Endothelial cell of umbilical vein (primary cell): ENCODE results near the gene PPP3CA. TPM values are rescaled to one million over a fixed set of nuclear protein-coding genes. Genes with fewer than 3 reads are reported as not detected.

Source experiments
- BruUV-seq: library from RNA; stranded (reverse); fragments of 400-500 nt; replicated peaks from 2 replicates; lab custom pipeline; 2021; lab: Mats Ljungman, UMichigan
- CTCF ChIA-PET: fragments of 300-600, 350-600 bp; sonication (Branson Sonifier 250); formaldehyde crosslinking; loops from one replicate; lab custom pipeline; 2021; ENCODE audit warnings: antibody characterized with exemption, inconsistent platforms; lab: Charles Lee
- POLR2A ChIA-PET: fragments of 300-600, 350-600 bp; sonication (Branson Sonifier 250); formaldehyde crosslinking; loops from one replicate; lab custom pipeline; 2021; ENCODE audit warnings: antibody characterized with exemption, inconsistent platforms; lab: Charles Lee
- DNase-seq: peaks from one replicate; pipeline ENCODE4 v3.0.0-alpha.2; 2011; ENCODE audit warnings: low read depth, low spot score
- FAIRE-seq: peaks from 2 replicates; lab custom pipeline; 2011; peaks lifted over from hg19 to GRCh38; lab: Jason Lieb, UNC
- H2AFZ ChIP-seq: 2 replicates; pipeline ENCODE4 v1.6.0; 2012; ENCODE audit warnings: low read depth, low read length, control low read depth, inconsistent platforms
- H3K27ac ChIP-seq: 2 replicates; pipeline ENCODE4 v1.5.1; 2011; ENCODE audit warnings: low read depth, mild to moderate bottlenecking, control low read depth, low read length, moderate library complexity; ENCODE audit not compliant: insufficient read depth
- H3K27me3 ChIP-seq, 2 experiments: 2 replicates each; pipeline versions ENCODE4 v1.6.0 to v1.6.1; 2011; ENCODE audit warnings: low read length in 2 of 2, mixed read lengths in 1 of 2; ENCODE audit not compliant: control insufficient read depth in 2 of 2, insufficient read depth in 2 of 2
- H3K36me3 ChIP-seq, 2 experiments: 2 replicates in 1 of 2; 3 replicates in 1 of 2; pipeline ENCODE4 v1.5.1; 2011; ENCODE audit warnings: low read length in 2 of 2, mild to moderate bottlenecking in 1 of 2, moderate library complexity in 1 of 2; ENCODE audit not compliant: control insufficient read depth in 2 of 2, insufficient read depth in 2 of 2; ENCODE audit errors: extremely low read depth in 1 of 2
- H3K4me1 ChIP-seq: 3 replicates; pipeline ENCODE4 v1.5.1; 2011; ENCODE audit warnings: mild to moderate bottlenecking, low read length; ENCODE audit not compliant: control insufficient read depth, insufficient read depth; ENCODE audit errors: extremely low read depth
- H3K4me2 ChIP-seq: 2 replicates; pipeline ENCODE4 v1.6.1; 2011; ENCODE audit warnings: low read length, control low read depth, mixed read lengths; ENCODE audit not compliant: insufficient read depth
- H3K4me3 ChIP-seq, 3 experiments: fragments of 200-600 bp in 1 of 3; sonication (generic), shearing (Covaris generic) in 1 of 3; replicated peaks in 1 of 3; 2 replicates each; pipeline ENCODE4 v1.5.1; 2011 to 2016; ENCODE audit warnings: control low read depth in 3 of 3, low read length in 3 of 3, mild to moderate bottlenecking in 2 of 3, inconsistent platforms in 1 of 3, low read depth in 1 of 3, moderate library complexity in 1 of 3; ENCODE audit not compliant: insufficient read depth in 1 of 3
- H3K79me2 ChIP-seq: 2 replicates; pipeline ENCODE4 v1.6.0; 2012; ENCODE audit warnings: low read length, inconsistent platforms; ENCODE audit not compliant: control insufficient read depth, insufficient read depth
- H3K9ac ChIP-seq: replicated peaks from 2 replicates; pipeline ENCODE3; 2011; ENCODE audit warnings: low read length, control low read depth; ENCODE audit not compliant: insufficient read depth; ENCODE audit errors: extremely low read depth
- H3K9me1 ChIP-seq: replicated peaks from 3 replicates; pipeline ENCODE4 v1.6.0; 2011; ENCODE audit warnings: mild to moderate bottlenecking, low read length; ENCODE audit not compliant: control insufficient read depth, insufficient read depth; ENCODE audit errors: extremely low read depth
- H3K9me3 ChIP-seq: replicated peaks from 2 replicates; pipeline ENCODE4 v1.5.1; 2012; ENCODE audit warnings: low read length, inconsistent platforms; ENCODE audit not compliant: control insufficient read depth, insufficient read depth
- H4K20me1 ChIP-seq: replicated peaks from 2 replicates; pipeline ENCODE3; 2011; ENCODE audit warnings: mild to moderate bottlenecking, low read length; ENCODE audit not compliant: control insufficient read depth, insufficient read depth; ENCODE audit errors: extremely low read depth
- EZH2 ChIP-seq: IDR thresholded peaks from 2 replicates; pipeline ENCODE4 v1.6.1; 2012; ENCODE audit warnings: borderline replicate concordance, low read depth, mild to moderate bottlenecking, moderate library complexity, low read length, inconsistent platforms; ENCODE audit not compliant: severe bottlenecking
- FOS ChIP-seq: IDR thresholded peaks from 2 replicates; pipeline ENCODE4 v1.6.1; 2011; ENCODE audit warnings: mild to moderate bottlenecking, low read length, moderate library complexity, borderline replicate concordance; ENCODE audit not compliant: insufficient read depth
- GATA2 ChIP-seq: IDR thresholded peaks from 2 replicates; pipeline ENCODE4 v1.7.0; 2011; ENCODE audit warnings: low read depth, mild to moderate bottlenecking, moderate library complexity, mixed read lengths, low read length; ENCODE audit not compliant: insufficient read length, insufficient read depth
- JUN ChIP-seq: IDR thresholded peaks from 2 replicates; pipeline ENCODE4 v1.6.1; 2011; ENCODE audit warnings: borderline replicate concordance, low read depth; ENCODE audit not compliant: insufficient read length, insufficient read depth
- MYC ChIP-seq: IDR thresholded peaks from one replicate; pipeline ENCODE4 v1.6.1; 2011; ENCODE audit warnings: mild to moderate bottlenecking, low read depth, low read length
- POLR2A ChIP-seq: IDR thresholded peaks from 2 replicates; pipeline ENCODE4 v1.6.1; 2012; ENCODE audit warnings: low read depth, mild to moderate bottlenecking, control low read depth, low read length
- POLR2AphosphoS5 ChIP-seq: IDR thresholded peaks from 2 replicates; pipeline ENCODE4 v1.6.1; 2012; ENCODE audit warnings: low read depth, mild to moderate bottlenecking, control low read depth, low read length, moderate library complexity; ENCODE audit not compliant: insufficient read depth
- dilution Hi-C: fragments of 300-500 bp; cut with MboI; formaldehyde crosslinking; loops from one replicate; pipeline ENCODE4 v1.15.0; 2019; ENCODE audit warnings: low sequenced_read_pairs; ENCODE audit not compliant: extremely low pct_ligation_motif_present
- intact Hi-C: fragments of 100-400 bp; cut with micrococcal nuclease; formaldehyde crosslinking; loops from one replicate; pipeline ENCODE4 v1.10.0; 2022
- polyA plus RNA-seq, 4 experiments: library from polyadenylated mRNA; depleted of rRNA in 3 of 4; stranded (reverse) in 3 of 4; unstranded in 1 of 4; fragments of >200 nt; gene quantifications; 2 replicates each; pipeline versions ENCODE4 v1.2.1 to v1.2.3, GENCODE V29; 2011 to 2012; ENCODE audit warnings: missing spikeins in 1 of 4
- total RNA-seq: library from RNA; stranded (reverse); gene quantifications from 2 replicates; pipeline ENCODE4 v1.2.3, GENCODE V29; 2021
- TF ChIP-seq, protein P1 (sequence below), 2 donors: IDR thresholded peaks; 1 replicate in 1 of 2; 2 replicates in 1 of 2; pipeline ENCODE4 v1.5.1; 2011; ENCODE audit warnings: low read length in 2 of 2, mild to moderate bottlenecking in 2 of 2, moderate library complexity in 2 of 2, control low read depth in 1 of 2, inconsistent platforms in 1 of 2, low read depth in 1 of 2; ENCODE audit not compliant: insufficient read depth in 1 of 2; ENCODE audit errors: extremely low read depth in 1 of 2
- TF ChIP-seq, protein P2 (sequence below): IDR thresholded peaks from 2 replicates; pipeline ENCODE4 v1.6.1; 2011; ENCODE audit not compliant: insufficient read depth, insufficient read length

PPP3CA gene
- total and polyA plus RNA-seq, 2 donors (not counting 3 experiments of a cell fraction or from before 2014, with no cell fraction given): 7.0 to 43.3 TPM

DNA sequence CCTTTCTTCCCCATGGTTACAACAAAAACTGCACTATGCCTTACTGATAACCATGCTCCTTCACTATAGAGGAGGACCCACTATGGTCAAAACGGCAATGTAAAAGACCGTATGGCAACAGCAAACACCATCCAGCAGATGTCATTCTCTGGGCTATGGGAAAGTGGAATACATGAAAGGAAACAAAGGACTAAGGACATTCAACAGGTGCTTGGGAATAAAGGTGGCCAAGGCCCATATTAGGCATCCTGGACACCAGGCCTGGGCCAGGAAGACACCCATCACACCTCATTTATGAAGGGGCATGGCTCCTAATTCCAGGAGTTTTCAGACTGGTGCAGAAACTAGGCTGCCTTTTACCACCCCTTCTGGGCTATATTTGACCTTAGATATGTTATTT lies 268.4 kb downstream of the PPP3CA start:
- Histone ChIP-seq H3K4me2 (no peak overlapping the region), H3K9me1 (no peaks in the 10 kb centered on the region), H3K9ac (no peak overlapping the region), H3K27ac (no peak overlapping the region), H3K4me3 (no peak overlapping the region), H4K20me1 (no peaks in the 10 kb centered on the region), H3K36me3 (no peaks in the 10 kb centered on the region), H2AFZ (no peak overlapping the region), H3K79me2 (no peaks in the 10 kb centered on the region), H3K4me1 (no peaks in the 10 kb centered on the region), H3K27me3 (no peaks in the 10 kb centered on the region), H3K9me3 (no peaks in the 10 kb centered on the region)
- TF ChIP-seq, protein P1, sequence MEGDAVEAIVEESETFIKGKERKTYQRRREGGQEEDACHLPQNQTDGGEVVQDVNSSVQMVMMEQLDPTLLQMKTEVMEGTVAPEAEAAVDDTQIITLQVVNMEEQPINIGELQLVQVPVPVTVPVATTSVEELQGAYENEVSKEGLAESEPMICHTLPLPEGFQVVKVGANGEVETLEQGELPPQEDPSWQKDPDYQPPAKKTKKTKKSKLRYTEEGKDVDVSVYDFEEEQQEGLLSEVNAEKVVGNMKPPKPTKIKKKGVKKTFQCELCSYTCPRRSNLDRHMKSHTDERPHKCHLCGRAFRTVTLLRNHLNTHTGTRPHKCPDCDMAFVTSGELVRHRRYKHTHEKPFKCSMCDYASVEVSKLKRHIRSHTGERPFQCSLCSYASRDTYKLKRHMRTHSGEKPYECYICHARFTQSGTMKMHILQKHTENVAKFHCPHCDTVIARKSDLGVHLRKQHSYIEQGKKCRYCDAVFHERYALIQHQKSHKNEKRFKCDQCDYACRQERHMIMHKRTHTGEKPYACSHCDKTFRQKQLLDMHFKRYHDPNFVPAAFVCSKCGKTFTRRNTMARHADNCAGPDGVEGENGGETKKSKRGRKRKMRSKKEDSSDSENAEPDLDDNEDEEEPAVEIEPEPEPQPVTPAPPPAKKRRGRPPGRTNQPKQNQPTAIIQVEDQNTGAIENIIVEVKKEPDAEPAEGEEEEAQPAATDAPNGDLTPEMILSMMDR (IDR thresholded peaks at IDR 0.05; ENCODE audit: extremely low read depth in 1 of 2, insufficient read depth in 1 of 2, low read depth in 1 of 2, low read length in 2 of 2): no peak
- no peak for TF ChIP-seq GATA2
- TF ChIP-seq POLR2AphosphoS5: no peak
- no peak for TF ChIP-seq JUN
- no peak for TF ChIP-seq EZH2
- no peak for TF ChIP-seq POLR2A
- TF ChIP-seq, protein P2, sequence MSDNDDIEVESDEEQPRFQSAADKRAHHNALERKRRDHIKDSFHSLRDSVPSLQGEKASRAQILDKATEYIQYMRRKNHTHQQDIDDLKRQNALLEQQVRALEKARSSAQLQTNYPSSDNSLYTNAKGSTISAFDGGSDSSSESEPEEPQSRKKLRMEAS: no peak
- no peak for TF ChIP-seq FOS
- TF ChIP-seq MYC: no peak
- ChIA-PET POLR2A (no interaction called here), CTCF (no interaction called here)
- DNase-seq (no peak), FAIRE-seq (no peak)
- no TSS peak for BruUV-seq
- intact Hi-C loops (no loop called here), dilution Hi-C loops (no loop called here)
